Measurements from ENCODE around the gene HES4.
A peak's percentile ranks its signal among the peaks of the same experiment; 100 is the strongest.

Gene HES4
- total RNA-seq: 0.31 to 0.92 reads per million in 2 donors

DNA sequence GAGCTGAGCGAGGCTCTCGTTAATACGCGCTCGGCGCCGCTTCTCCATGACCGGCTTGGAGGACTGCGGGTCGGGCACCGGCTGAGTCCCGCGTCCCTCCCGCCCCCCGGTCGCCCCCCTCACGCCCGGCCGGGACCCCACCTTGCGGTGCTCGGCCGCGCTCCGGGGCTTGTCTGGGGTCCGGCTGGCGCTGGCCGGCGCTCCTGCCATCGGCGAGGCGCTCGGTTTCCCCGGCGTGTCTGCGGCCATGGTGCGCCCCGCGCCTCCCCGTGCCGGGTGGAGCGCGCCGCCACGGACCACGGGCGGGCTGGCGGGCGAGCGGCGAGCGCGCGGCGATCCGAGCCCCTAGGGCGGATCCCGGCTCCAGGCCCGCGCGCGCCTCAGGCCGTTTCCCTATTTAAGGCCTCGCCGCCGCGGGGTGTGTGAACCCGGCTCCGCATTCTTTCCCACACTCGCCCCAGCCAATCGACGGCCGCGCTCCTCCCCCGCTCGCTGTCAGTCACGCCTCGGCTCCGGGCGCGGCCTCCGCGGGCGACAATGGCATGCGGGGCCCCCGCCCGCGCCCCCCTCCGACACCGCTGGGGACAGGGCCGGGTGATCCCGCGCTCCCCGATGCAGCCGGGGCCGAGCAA, at the start of gene HES4:
HES4 (minus strand) TSS at position 373 of the 632 bp plus-strand sequence; CDS start at position 249, 124 bp downstream.
- peak; percentile 51 for DNase-seq

- no peak for DNase-seq
Observed at GRCh38 chr1:1048765-1049164, 48.9 kb upstream of the HES4 start.

DNA sequence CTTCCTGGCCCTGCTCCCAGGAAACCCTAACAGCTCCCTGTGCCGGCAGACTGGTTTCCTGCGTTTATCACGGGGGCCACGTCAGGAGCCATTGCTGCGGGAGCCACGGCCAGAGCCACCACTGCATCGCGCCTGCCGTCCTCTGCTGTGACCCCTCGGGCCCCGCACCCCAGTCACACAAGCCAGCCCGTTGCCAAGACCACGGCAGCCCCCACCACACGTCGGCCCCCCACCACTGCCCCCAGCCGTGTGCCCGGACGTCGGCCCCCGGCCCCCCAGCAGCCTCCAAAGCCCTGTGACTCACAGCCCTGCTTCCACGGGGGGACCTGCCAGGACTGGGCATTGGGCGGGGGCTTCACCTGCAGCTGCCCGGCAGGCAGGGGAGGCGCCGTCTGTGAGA, 48.1 kb upstream of the HES4 start:
- DNase-seq: no peak

DNA sequence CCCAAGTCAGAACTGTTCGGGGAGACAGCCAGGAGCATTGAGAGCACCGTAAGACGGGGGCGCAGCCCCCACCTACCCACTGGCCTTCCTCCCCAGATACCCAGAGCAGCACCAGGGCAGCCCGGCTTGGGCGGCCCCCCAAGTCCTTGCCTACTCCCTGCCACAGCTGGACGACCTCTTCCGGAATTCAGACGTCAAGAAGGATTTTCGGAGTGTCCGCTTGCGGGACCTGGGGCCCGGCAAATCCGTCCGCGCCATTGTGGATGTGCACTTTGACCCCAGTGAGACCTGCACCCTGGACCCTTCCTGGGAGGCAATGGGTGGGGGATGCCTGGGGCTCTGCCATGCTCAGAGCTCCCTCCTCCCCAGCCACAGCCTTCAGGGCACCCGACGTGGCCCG, 47.5 kb upstream of the HES4 start:
- no peak for DNase-seq

DNA sequence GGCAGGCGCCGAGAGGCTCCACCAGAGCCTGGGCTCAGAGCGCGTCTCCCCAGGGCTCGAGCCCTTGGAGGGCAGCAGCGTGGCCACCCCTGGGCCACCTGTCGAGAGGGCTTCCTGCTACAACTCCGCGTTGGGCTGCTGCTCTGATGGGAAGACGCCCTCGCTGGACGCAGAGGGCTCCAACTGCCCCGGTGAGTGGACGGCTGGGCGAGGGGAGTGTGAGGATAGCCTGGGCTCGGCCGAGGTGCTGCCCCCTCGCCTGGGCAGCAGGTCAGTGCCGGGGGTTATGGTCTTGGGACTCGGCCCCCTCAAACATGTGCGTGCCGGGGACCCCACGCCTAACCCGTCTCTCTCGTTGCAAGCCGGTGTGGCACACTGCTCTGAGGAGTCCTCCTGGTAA, 46.9 kb upstream of the HES4 start:
- DNase-seq: no peak

DNA sequence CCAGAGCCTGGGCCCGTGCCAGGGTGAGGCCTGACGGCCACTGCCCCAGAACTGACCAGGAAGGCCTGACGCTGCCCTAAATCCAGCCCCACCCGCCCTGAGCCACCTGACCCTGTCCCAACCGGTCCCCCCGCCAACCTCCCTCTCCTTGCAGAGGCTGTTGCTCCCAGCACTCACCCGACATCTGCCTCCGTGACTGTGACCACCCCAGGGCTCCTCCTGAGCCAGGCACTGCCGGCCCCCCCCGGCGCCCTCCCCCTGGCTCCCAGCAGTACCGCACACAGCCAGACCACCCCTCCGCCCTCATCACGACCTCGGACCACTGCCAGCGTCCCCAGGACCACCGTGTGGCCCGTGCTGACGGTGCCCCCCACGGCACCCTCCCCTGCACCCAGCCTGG, 46.3 kb upstream of the HES4 start:
- no peak for DNase-seq

GRCh38 chr1:1045129-1045528, 45.2 kb upstream of the HES4 start:
- no peak for DNase-seq

DNA sequence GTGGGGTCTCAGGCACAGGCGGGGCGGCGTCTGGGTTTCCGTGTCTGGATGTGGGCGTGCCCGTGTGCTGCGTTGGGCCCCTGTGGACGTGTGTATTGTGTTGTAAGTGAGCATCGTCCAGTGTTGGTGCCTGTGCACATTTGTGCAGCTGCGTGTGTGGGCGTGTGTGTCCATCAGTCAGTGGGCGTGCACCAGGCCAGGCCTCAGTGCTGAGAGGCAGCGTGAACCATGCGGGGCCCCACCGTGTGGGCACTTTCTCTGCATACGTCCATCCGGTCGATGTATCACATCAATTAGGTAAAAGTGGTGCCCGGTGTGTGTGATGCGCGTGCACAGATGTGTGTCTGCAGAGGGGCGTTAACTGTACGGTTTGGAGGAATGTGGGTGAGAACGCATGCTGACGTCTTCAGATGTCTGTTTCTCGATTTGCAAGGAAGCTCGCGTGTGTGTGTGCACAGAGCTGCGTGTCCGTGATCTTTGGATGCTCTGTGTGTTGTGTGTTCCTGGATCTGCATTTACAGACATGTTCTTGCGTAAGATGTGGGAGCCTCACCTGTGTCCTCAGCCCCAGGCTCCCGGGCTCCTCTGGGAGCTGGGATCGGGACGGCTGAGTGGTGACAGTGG, 44.7 kb upstream of the HES4 start:
- no peak for DNase-seq

GRCh38 chr1:1043921-1044320, 44.0 kb upstream of the HES4 start:
- DNase-seq: no peak

GRCh38 chr1:1043411-1043810, 43.5 kb upstream of the HES4 start:
- no peak for DNase-seq

GRCh38 chr1:1042835-1043234, 42.9 kb upstream of the HES4 start:
- DNase-seq: no peak

DNA sequence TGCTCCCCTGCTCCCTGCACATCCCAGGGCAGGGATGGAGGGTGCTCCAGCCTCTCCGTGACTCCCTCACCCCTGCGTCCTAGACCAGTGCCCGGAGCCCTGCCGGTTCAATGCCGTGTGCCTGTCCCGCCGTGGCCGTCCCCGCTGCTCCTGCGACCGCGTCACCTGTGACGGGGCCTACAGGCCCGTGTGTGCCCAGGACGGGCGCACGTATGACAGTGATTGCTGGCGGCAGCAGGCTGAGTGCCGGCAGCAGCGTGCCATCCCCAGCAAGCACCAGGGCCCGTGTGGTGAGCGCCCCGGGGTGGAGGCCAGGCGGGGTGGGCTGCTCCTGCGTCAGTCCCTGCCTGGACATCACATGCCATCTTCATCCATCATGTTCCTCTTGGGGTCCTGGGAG, 42.0 kb upstream of the HES4 start:
- no peak for DNase-seq

DNA sequence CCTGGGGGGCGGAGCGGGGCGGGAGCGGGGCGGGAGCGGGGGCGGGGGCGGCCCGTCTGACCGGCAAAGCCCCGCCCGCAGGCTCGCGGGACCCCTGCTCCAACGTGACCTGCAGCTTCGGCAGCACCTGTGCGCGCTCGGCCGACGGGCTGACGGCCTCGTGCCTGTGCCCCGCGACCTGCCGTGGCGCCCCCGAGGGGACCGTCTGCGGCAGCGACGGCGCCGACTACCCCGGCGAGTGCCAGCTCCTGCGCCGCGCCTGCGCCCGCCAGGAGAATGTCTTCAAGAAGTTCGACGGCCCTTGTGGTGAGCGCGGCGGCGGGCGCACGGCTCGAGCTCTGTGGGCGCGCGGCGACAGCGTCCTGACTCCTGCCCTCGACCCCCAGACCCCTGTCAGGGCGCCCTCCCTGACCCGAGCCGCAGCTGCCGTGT, 41.2 kb upstream of the HES4 start:
- DNase-seq: no peak

- peak; percentile 78 for DNase-seq
Observed at GRCh38 chr1:1040004-1040991, 40.4 kb upstream of the HES4 start.

DNA sequence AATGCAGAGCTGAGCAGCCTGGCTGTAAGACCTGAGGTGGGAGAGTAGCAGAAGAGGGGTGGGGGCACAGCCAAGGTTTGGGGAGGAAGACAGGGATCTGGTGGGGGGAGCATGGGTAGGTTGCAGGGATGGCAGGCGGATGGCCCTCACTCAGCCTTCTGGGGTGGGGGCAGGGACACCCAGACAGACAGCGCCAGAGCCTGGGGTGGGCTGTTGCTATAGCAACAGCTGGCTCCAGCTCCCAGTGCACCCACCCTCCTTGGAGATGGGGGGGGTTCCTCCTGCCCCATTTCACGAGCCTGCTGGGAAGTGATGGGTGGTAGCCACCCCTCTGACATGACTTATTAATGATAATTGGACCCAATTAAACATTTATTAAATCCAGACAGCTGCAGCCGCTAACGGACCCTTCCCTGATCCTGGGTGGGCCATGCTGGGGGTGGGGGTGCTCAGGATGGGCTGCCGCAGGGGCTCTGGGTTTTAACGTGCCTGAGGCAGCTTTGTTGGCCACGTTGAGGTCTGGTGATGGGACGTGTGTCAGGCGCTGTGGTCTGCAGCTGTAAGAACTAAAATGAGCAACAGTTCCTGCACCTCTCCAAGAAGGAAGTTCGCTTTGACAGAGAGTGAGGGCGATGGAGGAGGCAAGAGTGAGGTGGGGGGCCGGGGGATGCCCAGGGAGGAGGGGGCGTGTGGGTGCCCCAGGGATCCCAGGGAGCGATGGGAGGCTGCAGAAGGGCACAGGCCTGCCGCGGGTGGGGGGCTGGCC, 39.4 kb upstream of the HES4 start:
- DNase-seq: no peak

DNA sequence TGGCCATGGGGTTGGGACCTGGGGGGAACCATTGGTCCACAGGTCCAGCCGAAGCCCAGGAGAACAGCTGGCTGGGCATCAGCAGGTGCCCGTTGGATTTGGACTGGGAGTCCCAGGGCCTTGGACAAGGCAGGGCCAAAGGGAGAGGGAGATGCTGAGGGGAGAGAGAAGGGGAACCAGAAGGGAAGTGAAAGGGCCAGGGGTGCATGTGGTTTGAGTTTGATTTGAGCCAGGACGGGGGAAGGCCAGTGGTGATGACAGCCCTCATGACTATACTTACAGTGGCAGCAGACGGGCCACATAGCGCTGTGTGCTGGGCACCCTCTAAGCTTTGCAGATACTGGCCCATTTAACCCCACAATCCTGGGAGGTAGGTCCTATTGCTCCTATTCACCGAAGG, 38.8 kb upstream of the HES4 start:
- no peak for DNase-seq

GRCh38 chr1:1037366-1038327, 37.8 kb upstream of the HES4 start:
- DNase-seq: no peak

DNA sequence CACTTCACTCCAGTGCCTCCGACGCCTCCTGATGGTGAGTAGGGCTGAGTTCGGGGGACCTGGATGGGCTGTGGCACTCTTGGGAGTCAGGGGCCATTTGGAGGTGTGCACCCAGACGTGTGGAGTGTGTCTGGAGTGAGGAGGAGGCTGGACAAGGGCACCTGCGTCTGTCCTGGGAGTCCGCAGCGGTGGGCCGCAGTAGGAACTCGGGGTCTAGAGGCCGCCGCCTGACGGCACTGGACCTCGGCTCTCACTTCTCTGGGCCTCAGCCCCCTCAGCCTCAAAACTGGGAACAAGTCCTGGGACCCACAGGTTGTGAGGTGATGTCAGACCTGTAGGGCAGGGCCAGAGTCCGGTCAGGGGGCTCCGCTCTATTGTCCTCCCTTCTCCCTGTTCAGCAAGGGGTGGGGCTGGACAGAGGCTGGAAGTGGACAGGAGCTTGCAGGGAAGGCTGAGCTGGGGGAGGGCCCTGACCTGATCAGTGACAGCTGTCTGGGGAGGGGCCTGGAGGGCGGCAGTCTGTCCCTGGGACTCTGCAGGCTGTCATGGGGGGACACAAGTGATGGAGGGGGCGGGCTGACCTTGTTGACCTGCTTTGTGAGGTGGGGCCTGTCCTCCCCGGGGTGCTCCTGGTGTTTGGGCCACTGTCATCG, 35.5 kb upstream of the HES4 start:
- no peak for DNase-seq

DNA sequence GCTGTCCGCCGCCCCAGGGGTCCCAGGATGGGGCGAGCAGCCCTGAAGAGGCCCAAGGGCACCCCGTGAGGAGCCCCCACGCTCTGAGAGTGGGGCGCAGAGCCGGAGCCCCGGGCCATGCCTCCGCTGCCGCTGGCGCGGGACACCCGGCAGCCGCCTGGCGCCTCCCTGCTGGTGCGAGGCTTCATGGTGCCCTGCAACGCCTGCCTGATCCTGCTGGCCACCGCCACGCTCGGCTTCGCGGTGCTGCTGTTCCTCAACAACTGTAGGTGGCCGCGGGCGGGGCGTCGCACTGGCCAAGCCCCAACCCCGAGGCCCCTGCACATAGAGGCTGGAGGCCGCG, 34.5 kb upstream of the HES4 start:
- DNase-seq: no peak

GRCh38 chr1:1033731-1034438, 34.0 kb upstream of the HES4 start:
- no peak for DNase-seq

Data from activated gamma-delta T cell (primary cell).